ENCODE results near the gene LMO1. TPM values are rescaled to one million over a fixed set of nuclear protein-coding genes. Genes with fewer than 3 reads are reported as not detected.

LMO1 gene
- total and polyA plus RNA-seq, 2 of the 8 experiments (the other 6 are each of a cell fraction or from before 2014, with no cell fraction given) = 0.17 TPM; not detected in 1

DNA sequence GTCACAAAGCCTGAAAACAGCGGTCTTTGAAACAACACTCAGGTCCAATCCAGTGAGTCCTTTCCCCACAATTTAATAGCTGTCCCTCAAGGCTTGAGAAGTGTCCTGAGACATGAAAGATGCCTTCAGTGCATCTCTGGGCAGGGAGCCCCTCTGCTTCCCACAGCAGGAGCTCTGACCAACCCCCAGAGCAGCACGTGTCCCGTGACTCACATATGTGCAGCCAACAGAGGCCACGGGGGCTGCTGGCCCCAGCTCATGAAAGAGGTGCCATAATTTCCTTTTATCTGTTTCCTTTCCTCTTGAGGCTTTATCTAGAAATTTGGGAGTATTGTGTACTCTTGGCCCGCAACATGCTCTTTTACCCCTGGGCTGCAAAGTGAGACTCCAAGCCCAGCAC is 33.2 kb upstream of the LMO1 start:
- no peak for FAIRE-seq
- H3K79me1 ChIP-seq (ENCODE audit: low read depth, low read length) = no peaks in the 10 kb centered on the region
- 93% methylated on average over 3 of the region's 5 CpGs; no CpG with 5 or more reads in 1 of the 2 experiments for WGBS, 2 experiments (ENCODE audit: extremely low coverage in 1 of 2, insufficient coverage in 1 of 2, insufficient read length in 1 of 2, insufficient replicate concordance in 2 of 2, low coverage in 1 of 2, low lambda C conversion rate in 2 of 2, missing lambda C conversion rate in 1 of 2)

More for the DNA sequence above, 33.2 kb upstream of the LMO1 start:
- H3K56ac ChIP-seq (replicated peaks; ENCODE audit: insufficient read length, low read depth, low read length) = no peak overlapping the region
- no peaks in the 10 kb centered on the region for H3K4me1 ChIP-seq (replicated peaks in 1 of 4; ENCODE audit: control insufficient read depth in 3 of 4, insufficient read depth in 4 of 4, low read length in 3 of 4)
- no peaks in the 10 kb centered on the region for H3K36me3 ChIP-seq (ENCODE audit: control insufficient read depth in 2 of 4, insufficient read depth in 4 of 4, low read length in 3 of 4)
- no peak overlapping the region for H2AK5ac ChIP-seq (ENCODE audit: low read depth, low read length)
- no peak overlapping the region for H3K23ac ChIP-seq (ENCODE audit: insufficient read length)
- H3K4me3 ChIP-seq (ENCODE audit: extremely low read depth in 1 of 4, insufficient read depth in 2 of 4, low read depth in 3 of 4, low read length in 4 of 4) = no peak overlapping the region
- TF ChIP-seq MAX (IDR thresholded peaks at IDR 0.05) = no peak
- TF ChIP-seq KDM1A (IDR thresholded peaks at IDR 0.05; ENCODE audit: borderline replicate concordance, low read length) = no peak
- no peak overlapping the region for H3K27ac ChIP-seq (ENCODE audit: low read depth, low read length)
- peaks cover 0 to 3% of the 10 kb centered on the region in 2 experiments for H4K20me1 ChIP-seq (replicated peaks in 1 of 2; ENCODE audit: control insufficient read depth in 1 of 2, insufficient read depth in 2 of 2, low read length in 2 of 2)
- no peak overlapping the region for H2BK15ac ChIP-seq (ENCODE audit: low read length)
- H3K79me2 ChIP-seq (ENCODE audit: control insufficient read depth in 1 of 2, insufficient read depth in 2 of 2, low read length in 2 of 2) = no peaks in the 10 kb centered on the region
- H3K4me2 ChIP-seq (ENCODE audit: insufficient read depth in 1 of 2, low read depth in 2 of 2, low read length in 2 of 2) = no peak overlapping the region
- H2AFZ ChIP-seq (ENCODE audit: low read length) = no peak overlapping the region
- no peak overlapping the region for H3K9ac ChIP-seq (replicated peaks in 1 of 4; ENCODE audit: extremely low read depth in 1 of 4, low read depth in 3 of 4, low read length in 3 of 4)
- no peaks in the 10 kb centered on the region for H3K9me3 ChIP-seq (ENCODE audit: insufficient read depth in 2 of 2, low read depth in 1 of 2, low read length in 1 of 2)
- ChIA-PET CTCF (ENCODE audit: partially characterized antibody) (interaction anchor here (0.6 to 5.3 kb wide), 7 partner anchors 8 to 104 kb away, joined by 3 to 24 read pairs (median 4); partner anchors contain the start of gene LMO1), POLR2A (ENCODE audit: partially characterized antibody) (no interaction called here)
- H2BK5ac ChIP-seq (ENCODE audit: low read depth, low read length) = no peak overlapping the region
- H2BK12ac ChIP-seq (ENCODE audit: low read depth, low read length) = no peak overlapping the region
- H3K18ac ChIP-seq (ENCODE audit: extremely low read depth, low read length) = no peak overlapping the region
- H3K4ac ChIP-seq (replicated peaks; ENCODE audit: insufficient read length, low read depth, low read length) = no peak overlapping the region
- no peak overlapping the region for H4K8ac ChIP-seq (ENCODE audit: extremely low read depth, insufficient read depth, low read length)
- H2BK120ac ChIP-seq (replicated peaks; ENCODE audit: low read depth, low read length) = no peak overlapping the region
- H3K23me2 ChIP-seq (ENCODE audit: low read depth, low read length) = no peaks in the 10 kb centered on the region
- H2BK20ac ChIP-seq (ENCODE audit: low read length) = no peak overlapping the region
- no peak overlapping the region for H4K91ac ChIP-seq (replicated peaks; ENCODE audit: insufficient read length, low read length)
- H3K27me3 ChIP-seq (replicated peaks in 1 of 4; ENCODE audit: control insufficient read depth in 3 of 4, extremely low read depth in 1 of 4, insufficient read depth in 3 of 4, low read length in 3 of 4) = no peaks in the 10 kb centered on the region; a peak in 1 of 7 replicates
- H3K14ac ChIP-seq (ENCODE audit: insufficient read length) = no peak overlapping the region
- H4K5ac ChIP-seq (ENCODE audit: insufficient read length, low read depth, low read length) = no peak overlapping the region
- peak in 1 of 2 experiments; percentile 17 for DNase-seq (ENCODE audit: low read depth in 1 of 2, low spot score in 2 of 2)
